HL-60 (cell line): ENCODE measurements around the gene SAP25.

Source experiments
- DNase-seq, 2 experiments: peaks; one replicate each; pipeline ENCODE4 v3.0.0-alpha.2; 2010 to 2020; ENCODE audit warnings: low read depth in 1 of 2, low spot score in 1 of 2
- H3K27ac ChIP-seq: fragments of 250-450 bp; sonication (Bioruptor Pico); replicated peaks from 2 replicates; pipeline ENCODE4 v1.5.1; 2020; ENCODE audit warnings: mild to moderate bottlenecking, moderate library complexity
- H3K27me3 ChIP-seq: fragments of 250-450 bp; sonication (Bioruptor Pico); 2 replicates; pipeline ENCODE4 v1.5.1; 2021; ENCODE audit warnings: mild to moderate bottlenecking, moderate library complexity; ENCODE audit not compliant: insufficient read depth, poor library complexity, severe bottlenecking
- H3K4me3 ChIP-seq: replicated peaks from 2 replicates; pipeline ENCODE4 v1.5.1; 2011; ENCODE audit warnings: mild to moderate bottlenecking, control low read depth, low read length; ENCODE audit not compliant: insufficient read depth
- CTCF ChIP-seq: IDR thresholded peaks from one replicate; pipeline ENCODE4 v1.5.1; 2011; ENCODE audit warnings: low read length, control low read depth, inconsistent platforms; ENCODE audit not compliant: insufficient read depth
- GABPA ChIP-seq: IDR thresholded peaks from 2 replicates; pipeline ENCODE4 v1.6.1; 2012; ENCODE audit warnings: low read depth
- POLR2AphosphoS5 ChIP-seq: IDR thresholded peaks from 2 replicates; pipeline ENCODE4 v1.6.1; 2012; ENCODE audit warnings: low read depth
- REST ChIP-seq: IDR thresholded peaks from 2 replicates; pipeline ENCODE4 v1.6.1; 2012; ENCODE audit warnings: low read depth; ENCODE audit not compliant: insufficient replicate concordance
- SPI1 ChIP-seq: IDR thresholded peaks from 2 replicates; pipeline ENCODE4 v1.6.1; 2012; ENCODE audit warnings: low read depth, mild to moderate bottlenecking, borderline replicate concordance

Gene SAP25

GRCh38 chr7:100568896-100569844, 4.5 kb downstream of the SAP25 start:
- H3K4me3 ChIP-seq = no peak overlapping the region
- DNase-seq = peak in 1 of 2 experiments; percentile 44
- H3K27ac ChIP-seq = no peak overlapping the region
- no peak for TF ChIP-seq REST
- no peak; the same call in 1 of the 2 replicates for TF ChIP-seq POLR2AphosphoS5
- no peak for TF ChIP-seq GABPA
- no peak for TF ChIP-seq CTCF
- no peak for TF ChIP-seq SPI1
- peaks cover 3% of the 10 kb centered on the region for H3K27me3 ChIP-seq

- no peak overlapping the region for H3K27ac ChIP-seq
- TF ChIP-seq GABPA (no peak), POLR2AphosphoS5 (no peak), REST (no peak), CTCF (no peak), SPI1 (no peak)
- peaks cover 3% of the 10 kb centered on the region for H3K27me3 ChIP-seq
- DNase-seq = no peak
- no peak overlapping the region for H3K4me3 ChIP-seq
Observed at GRCh38 chr7:100568176-100568895, 5.4 kb downstream of the SAP25 start.

- TF ChIP-seq CTCF = no peak
- TF ChIP-seq POLR2AphosphoS5 = no peak
- TF ChIP-seq SPI1 = no peak
- TF ChIP-seq GABPA = no peak
- TF ChIP-seq REST = no peak
- no peak for DNase-seq
- H3K27me3 ChIP-seq = peaks cover 3% of the 10 kb centered on the region
- no peak overlapping the region for H3K27ac ChIP-seq
- H3K4me3 ChIP-seq = no peak overlapping the region
Observed at GRCh38 chr7:100567751-100568175, 5.9 kb downstream of the SAP25 start.
